ENCODE measurements around the gene PCDHB7.
"Not testable (repeated sequence)": the region's sequence is repeated elsewhere in the genome, so short reads cannot be mapped to it uniquely, and the experiment has no call there.

Gene PCDHB7

GRCh38 chr5:141177577-141178191, 5.2 kb downstream of the PCDHB7 start, which contains the start of gene PCDHB8:
TSS of gene PCDHB8 (plus strand) at chr5:141177790. CDS start at chr5:141178035, 245 bp downstream.
- ATAC-seq = peak; percentile 88

- not testable (repeated sequence) for ATAC-seq
Measured at GRCh38 chr5:141179371-141179770, 6.9 kb downstream of the PCDHB7 start.

DNA sequence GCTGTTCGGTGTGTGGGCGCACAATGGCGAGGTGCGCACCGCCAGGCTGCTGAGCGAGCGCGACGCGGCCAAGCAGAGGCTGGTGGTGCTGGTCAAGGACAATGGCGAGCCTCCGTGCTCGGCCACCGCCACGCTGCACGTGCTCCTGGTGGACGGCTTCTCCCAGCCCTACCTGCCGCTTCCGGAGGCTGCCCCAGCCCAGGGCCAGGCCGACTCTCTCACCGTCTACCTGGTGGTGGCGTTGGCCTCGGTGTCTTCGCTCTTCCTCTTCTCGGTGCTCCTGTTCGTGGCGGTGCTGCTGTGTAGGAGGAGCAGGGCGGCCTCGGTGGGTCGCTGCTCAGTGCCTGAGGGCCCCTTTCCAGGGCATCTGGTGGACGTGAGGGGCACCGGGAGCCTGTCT, 7.4 kb downstream of the PCDHB7 start:
- ATAC-seq = not testable (repeated sequence)

DNA sequence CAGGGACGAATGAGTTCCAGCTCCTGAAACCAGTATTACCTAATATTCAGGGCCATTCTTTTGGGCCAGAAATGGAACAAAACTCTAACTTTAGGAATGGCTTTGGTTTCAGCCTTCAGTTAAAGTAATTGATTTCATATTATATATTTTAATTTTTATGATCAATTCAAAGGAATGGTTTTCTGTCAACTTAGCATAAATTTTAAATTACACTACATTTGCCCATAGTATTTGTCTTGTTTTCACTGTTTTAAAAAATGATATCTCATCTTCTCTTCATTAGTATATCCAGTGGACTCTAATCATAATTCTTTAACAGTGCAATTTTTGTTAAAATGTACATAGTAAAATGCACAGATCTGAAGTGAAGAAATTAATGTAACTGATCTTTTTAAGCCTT, 7.9 kb downstream of the PCDHB7 start:
- ATAC-seq = no peak
- no peak for TF ChIP-seq RARB (CRISPR knock-in tag; IDR thresholded peaks at IDR 0.05)
- no peak for TF ChIP-seq ARNTL (CRISPR knock-in tag; IDR thresholded peaks at IDR 0.05; ENCODE audit: borderline replicate concordance, low read depth)
- no peak for TF ChIP-seq ESRRG (CRISPR knock-in tag; IDR thresholded peaks at IDR 0.05)

DNA sequence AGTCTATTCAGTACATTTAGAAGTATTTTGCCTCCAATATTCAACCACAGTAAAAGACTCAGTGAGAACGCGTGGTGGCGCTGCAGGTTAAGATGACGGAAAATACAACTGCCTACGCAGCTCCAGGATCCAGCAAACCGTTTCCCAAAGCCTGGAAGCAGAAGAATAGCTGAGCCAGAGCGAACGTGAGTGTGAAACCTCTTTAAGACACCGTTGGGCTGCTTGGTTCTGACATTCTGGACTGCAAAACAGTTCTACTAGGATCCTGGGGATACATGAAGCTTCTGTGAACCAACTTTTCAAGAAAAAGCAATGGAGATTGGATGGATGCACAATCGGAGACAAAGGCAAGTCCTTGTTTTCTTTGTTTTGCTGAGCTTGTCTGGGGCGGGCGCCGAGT, 9.8 kb downstream of the PCDHB7 start, which contains the start of gene PCDHB16:
Gene PCDHB16 (plus strand): TSS at position 140 of the 400 bp plus-strand sequence. CDS start 173 bp downstream, at position 313.
- TF ChIP-seq ZFP3 (CRISPR knock-in tag; IDR thresholded peaks at IDR 0.05) (no peak), GLIS3 (CRISPR knock-in tag; IDR thresholded peaks at IDR 0.05) (no peak), ISL1 (CRISPR knock-in tag; IDR thresholded peaks at IDR 0.05) (no peak), ZC3H10 (CRISPR knock-in tag; IDR thresholded peaks at IDR 0.05) (no peak), ZNF70 (CRISPR knock-in tag; IDR thresholded peaks at IDR 0.05) (no peak), ZNF8 (CRISPR knock-in tag; IDR thresholded peaks at IDR 0.05) (no peak), CSDC2 (CRISPR knock-in tag; IDR thresholded peaks at IDR 0.05) (no peak), TOX (CRISPR knock-in tag; IDR thresholded peaks at IDR 0.05; ENCODE audit: borderline replicate concordance) (no peak), ZFP30 (CRISPR knock-in tag; IDR thresholded peaks at IDR 0.05) (no peak), TCF4 (CRISPR knock-in tag; IDR thresholded peaks at IDR 0.05; ENCODE audit: borderline replicate concordance) (no peak), ARNTL (CRISPR knock-in tag; IDR thresholded peaks at IDR 0.05; ENCODE audit: borderline replicate concordance, low read depth) (no peak), PPARA (CRISPR knock-in tag; IDR thresholded peaks at IDR 0.05; ENCODE audit: borderline replicate concordance) (no peak), SNAI2 (CRISPR knock-in tag; IDR thresholded peaks at IDR 0.05) (no peak), RARB (CRISPR knock-in tag; IDR thresholded peaks at IDR 0.05) (no peak), OSR1 (CRISPR knock-in tag; IDR thresholded peaks at IDR 0.05) (no peak)
- TF ChIP-seq, protein P1, sequence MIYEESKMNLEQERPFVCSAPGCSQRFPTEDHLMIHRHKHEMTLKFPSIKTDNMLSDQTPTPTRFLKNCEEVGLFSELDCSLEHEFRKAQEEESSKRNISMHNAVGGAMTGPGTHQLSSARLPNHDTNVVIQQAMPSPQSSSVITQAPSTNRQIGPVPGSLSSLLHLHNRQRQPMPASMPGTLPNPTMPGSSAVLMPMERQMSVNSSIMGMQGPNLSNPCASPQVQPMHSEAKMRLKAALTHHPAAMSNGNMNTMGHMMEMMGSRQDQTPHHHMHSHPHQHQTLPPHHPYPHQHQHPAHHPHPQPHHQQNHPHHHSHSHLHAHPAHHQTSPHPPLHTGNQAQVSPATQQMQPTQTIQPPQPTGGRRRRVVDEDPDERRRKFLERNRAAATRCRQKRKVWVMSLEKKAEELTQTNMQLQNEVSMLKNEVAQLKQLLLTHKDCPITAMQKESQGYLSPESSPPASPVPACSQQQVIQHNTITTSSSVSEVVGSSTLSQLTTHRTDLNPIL (CRISPR knock-in tag; IDR thresholded peaks at IDR 0.05; ENCODE audit: low read depth) = no peak
- TF ChIP-seq, protein P2, sequence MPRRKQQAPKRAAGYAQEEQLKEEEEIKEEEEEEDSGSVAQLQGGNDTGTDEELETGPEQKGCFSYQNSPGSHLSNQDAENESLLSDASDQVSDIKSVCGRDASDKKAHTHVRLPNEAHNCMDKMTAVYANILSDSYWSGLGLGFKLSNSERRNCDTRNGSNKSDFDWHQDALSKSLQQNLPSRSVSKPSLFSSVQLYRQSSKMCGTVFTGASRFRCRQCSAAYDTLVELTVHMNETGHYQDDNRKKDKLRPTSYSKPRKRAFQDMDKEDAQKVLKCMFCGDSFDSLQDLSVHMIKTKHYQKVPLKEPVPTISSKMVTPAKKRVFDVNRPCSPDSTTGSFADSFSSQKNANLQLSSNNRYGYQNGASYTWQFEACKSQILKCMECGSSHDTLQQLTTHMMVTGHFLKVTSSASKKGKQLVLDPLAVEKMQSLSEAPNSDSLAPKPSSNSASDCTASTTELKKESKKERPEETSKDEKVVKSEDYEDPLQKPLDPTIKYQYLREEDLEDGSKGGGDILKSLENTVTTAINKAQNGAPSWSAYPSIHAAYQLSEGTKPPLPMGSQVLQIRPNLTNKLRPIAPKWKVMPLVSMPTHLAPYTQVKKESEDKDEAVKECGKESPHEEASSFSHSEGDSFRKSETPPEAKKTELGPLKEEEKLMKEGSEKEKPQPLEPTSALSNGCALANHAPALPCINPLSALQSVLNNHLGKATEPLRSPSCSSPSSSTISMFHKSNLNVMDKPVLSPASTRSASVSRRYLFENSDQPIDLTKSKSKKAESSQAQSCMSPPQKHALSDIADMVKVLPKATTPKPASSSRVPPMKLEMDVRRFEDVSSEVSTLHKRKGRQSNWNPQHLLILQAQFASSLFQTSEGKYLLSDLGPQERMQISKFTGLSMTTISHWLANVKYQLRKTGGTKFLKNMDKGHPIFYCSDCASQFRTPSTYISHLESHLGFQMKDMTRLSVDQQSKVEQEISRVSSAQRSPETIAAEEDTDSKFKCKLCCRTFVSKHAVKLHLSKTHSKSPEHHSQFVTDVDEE (CRISPR knock-in tag; IDR thresholded peaks at IDR 0.05) = no peak
- TF ChIP-seq, protein P3, sequence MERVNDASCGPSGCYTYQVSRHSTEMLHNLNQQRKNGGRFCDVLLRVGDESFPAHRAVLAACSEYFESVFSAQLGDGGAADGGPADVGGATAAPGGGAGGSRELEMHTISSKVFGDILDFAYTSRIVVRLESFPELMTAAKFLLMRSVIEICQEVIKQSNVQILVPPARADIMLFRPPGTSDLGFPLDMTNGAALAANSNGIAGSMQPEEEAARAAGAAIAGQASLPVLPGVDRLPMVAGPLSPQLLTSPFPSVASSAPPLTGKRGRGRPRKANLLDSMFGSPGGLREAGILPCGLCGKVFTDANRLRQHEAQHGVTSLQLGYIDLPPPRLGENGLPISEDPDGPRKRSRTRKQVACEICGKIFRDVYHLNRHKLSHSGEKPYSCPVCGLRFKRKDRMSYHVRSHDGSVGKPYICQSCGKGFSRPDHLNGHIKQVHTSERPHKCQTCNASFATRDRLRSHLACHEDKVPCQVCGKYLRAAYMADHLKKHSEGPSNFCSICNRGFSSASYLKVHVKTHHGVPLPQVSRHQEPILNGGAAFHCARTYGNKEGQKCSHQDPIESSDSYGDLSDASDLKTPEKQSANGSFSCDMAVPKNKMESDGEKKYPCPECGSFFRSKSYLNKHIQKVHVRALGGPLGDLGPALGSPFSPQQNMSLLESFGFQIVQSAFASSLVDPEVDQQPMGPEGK (CRISPR knock-in tag; IDR thresholded peaks at IDR 0.05; ENCODE audit: borderline replicate concordance) = no peak
- TF ChIP-seq, protein P4, sequence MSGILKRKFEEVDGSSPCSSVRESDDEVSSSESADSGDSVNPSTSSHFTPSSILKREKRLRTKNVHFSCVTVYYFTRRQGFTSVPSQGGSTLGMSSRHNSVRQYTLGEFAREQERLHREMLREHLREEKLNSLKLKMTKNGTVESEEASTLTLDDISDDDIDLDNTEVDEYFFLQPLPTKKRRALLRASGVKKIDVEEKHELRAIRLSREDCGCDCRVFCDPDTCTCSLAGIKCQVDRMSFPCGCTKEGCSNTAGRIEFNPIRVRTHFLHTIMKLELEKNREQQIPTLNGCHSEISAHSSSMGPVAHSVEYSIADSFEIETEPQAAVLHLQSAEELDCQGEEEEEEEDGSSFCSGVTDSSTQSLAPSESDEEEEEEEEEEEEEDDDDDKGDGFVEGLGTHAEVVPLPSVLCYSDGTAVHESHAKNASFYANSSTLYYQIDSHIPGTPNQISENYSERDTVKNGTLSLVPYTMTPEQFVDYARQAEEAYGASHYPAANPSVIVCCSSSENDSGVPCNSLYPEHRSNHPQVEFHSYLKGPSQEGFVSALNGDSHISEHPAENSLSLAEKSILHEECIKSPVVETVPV (CRISPR knock-in tag; IDR thresholded peaks at IDR 0.05) = no peak
- ATAC-seq = peak; percentile 80

- ATAC-seq = not testable (repeated sequence)
Measured at GRCh38 chr5:141184117-141184855, 11.8 kb downstream of the PCDHB7 start.

All from SK-N-SH treated with all-trans-retinoic acid at 6 μM for 48 hours (cell line).